Fibroblast of upper back skin (primary cell): Measurements from ENCODE around the gene CNTN5.
"Not testable (repeated sequence)": the region's sequence is repeated elsewhere in the genome, so short reads cannot be mapped to it uniquely, and the experiment has no call there.

Experiments
- DNase-seq: peaks from one replicate; pipeline ENCODE4 v3.0.0-alpha.2; 2013

The CNTN5 gene

DNA sequence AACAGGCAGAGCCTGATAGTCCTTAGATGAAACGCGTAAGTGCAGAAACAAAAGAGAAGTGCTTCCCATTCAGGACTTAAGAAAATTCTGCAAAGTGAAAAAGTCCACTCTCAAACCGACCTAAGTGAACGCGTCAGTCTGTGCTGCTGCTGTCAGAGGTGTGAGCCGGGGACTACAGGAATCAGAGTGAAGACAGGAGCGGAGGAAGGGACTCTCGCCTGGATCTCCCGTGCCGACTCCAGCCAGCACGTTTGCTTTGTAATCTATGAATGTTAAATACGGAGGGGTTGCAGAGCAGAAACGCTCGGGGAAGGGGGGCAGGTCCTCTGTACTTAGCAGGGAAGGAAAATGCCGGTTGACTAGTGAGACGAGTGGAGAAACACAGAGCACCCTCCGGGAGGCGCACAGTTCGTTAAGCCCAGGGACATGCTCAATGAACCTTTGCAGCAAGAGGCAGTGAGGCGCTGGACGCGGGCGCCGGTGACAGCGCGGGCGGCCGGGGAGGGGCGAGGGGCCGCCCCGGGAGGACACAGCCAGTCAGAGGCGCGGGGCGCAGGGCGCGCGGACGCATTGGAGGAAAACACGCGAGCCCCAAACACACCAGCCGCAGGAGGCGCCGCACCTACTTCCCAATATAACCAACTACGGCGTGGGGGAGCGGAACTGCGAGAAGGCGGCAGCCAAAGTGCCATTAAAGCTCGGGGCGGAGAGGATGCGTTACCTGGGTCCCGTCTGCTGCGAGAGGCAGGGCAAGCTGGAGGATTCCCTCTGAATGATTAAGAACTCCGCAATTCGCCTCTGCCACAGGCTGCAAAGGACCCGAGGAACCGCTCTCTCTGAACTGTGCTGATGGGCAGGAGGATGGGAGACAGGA, at the start of gene CNTN5:
CNTN5 (plus strand) TSS at position 598 of the 874 bp plus-strand sequence.
- peak; percentile 19 for DNase-seq

DNA sequence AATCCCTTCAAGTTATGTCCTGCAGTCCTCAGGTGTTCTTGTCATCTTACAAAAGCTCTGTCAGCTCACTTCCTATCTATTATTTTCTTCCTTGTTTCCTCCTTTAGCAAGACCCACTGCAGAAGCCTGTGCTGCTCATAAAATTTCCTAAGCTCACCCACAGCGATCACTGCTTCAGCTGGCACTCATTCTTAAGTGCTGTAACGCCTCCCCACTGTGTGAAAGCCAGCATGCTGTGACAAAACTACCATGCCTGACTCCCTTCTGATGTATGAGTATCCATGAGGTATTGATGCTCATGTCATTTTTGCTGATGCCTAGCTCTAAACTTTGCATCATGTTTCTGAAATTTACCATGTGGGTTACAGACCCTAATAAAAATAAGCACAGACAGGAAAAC, 41.5 kb upstream of the CNTN5 start:
- no peak for DNase-seq

DNA sequence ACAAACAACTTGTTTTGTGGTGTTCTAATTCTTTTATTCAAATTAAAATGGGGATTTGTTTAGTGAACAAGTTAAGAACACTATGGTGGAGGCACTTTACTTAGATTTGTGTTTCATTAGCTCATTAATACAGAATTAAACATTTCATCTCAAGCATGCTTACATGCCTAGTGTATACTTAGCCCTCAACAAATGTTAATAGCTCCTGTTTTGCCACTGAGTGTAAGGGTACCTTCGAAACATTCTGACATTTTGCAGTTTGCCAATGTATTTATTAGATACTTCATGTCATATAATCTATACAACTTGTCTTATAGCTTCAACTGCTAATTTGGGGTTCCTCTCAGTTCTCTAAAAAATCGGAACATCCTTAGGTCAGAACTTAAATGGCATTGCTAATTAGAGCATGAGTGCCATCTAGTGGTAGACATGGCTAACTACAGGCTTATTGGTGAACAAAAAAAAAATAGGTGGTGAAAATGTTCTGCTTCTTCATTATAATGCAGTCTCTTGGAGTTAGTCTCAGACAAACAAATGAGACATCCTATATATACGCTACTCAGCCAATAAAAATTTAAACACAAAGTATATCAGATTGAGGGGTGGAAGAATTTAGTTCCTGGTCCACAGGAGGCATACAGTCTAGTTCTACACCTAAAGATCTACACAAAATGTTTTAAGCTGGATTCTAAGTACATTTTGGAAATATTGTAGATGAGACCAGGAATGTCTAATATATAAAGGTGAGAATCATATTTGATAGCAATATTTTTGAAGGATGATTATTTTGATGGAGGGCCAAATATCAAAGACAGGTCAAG, 4.9 kb upstream of the CNTN5 start:
- DNase-seq = peak; percentile 39

DNA sequence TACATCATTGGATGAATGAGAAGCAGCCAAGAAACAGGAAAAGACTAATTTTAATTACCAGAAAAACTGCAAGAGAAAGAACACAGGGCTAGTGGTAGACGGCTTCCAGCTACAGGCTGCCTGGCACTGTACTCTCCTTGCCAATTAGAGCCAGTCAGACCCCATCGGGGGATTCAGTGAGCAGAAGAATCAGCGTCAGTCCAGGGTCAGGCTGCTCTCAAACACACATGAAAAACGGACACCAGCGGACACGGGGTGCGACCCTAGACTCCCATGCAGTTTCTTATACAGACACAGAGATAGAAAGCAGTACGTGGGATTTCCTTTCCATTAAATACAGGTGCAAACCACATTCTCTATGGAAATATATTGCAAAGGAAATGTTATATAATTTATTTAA, 1.1 kb upstream of the CNTN5 start:
- DNase-seq = no peak

DNA sequence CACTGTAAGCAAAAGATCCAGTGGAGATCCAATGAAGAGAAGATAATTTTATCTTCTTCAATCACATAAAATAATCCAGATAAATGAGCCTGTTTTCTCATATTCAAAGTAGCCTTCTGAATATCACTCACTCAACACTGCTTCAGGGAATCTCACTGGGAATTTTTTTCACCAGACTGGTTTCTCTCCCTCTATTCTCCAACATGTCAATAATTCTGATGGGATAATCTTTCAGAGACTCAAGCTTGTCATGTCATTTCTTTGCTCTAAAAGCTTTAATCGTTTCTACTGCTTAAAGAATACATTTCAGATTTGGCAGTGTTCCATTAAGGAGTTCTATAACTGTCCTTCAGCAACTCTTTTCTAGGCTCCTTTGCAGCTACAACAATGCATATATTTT, 16.3 kb downstream of the CNTN5 start:
- DNase-seq = no peak

DNA sequence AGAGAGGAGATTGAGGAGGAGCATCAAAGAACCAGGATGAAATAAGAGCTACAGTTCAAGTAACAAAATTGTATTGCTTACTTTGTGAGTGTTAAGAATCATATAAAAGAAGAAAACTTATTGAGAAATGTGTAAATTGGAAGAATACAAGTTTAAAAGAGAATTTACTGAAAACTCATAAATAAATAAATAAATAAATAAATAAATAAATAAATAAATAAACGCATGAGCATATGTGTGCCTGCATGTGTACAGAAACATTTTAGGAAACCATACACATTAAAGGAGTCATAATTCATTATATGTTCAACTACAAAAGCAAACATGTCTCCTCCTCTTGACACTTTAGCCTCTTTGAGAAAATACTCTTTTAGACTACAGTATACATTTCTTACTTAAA, 42.6 kb downstream of the CNTN5 start:
- no peak for DNase-seq

DNA sequence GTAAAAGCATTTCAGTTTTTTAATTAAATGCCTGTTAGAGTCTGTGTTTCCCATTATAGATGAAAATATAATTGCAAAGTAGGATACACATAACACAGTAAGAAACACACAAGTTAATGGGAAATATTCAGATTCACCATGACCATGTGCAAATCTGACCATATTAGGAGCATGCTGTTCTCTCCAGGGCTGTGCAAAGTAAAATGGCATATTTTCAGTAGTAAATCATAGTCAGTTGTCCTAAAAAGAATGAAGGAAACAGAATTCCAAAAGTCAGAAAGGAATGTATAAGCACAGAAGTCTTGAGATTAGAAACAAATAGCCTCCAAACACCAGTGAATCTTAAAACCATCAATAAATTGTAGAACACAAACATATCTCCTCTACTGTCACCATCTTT, 44.4 kb downstream of the CNTN5 start:
- DNase-seq = peak; percentile 6

DNA sequence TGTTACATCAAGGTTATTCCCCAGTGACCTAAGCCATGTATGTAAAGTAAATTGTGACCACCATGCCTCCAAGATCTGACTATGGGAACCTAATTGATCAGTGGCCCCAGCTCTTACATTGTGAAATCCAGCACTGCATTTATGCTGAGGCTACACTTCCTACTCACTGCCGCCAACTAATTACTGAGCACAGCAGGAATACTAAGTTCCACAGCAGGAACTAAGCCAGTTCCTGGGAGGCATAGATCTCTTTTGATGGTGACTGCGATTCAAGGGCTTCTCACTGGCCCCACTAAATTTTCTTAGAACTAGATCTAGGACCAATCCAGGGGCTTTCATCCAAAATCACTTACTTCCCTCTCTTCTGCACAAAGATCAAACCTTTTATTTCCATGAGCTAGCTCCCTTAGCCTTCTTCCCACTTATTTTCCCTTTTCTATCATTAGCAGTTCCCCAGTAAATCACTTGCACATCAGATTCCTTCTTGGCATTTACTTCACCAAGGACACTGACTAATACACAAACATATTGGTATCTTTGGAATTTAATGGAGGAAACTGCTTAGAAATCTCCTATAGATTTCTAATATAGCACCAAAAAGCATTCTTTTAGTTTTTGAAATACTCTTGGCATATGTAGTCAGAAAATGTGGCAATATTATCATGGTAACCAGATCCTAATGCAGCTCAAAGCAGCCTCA, 46.0 kb downstream of the CNTN5 start:
- peak; percentile 2 for DNase-seq

DNA sequence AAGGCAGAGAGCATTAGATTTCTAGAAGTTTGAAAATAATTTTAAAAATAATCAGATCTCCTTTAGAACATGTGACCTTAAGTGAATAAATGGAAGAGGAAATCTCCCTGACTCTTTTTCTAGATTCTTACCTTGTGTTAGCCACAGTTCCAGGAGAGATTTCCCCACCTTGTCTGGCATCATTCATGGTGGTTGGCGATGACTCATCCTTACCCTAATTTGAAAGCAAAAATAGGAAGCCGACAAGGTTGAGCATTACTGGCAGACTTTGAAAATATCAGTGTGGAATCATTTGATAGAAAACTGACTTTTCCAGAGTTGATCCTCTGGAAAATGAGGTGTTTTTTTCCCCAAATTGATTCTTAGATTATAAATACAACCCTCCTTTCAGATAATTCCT, 48.1 kb downstream of the CNTN5 start:
- DNase-seq = no peak

DNA sequence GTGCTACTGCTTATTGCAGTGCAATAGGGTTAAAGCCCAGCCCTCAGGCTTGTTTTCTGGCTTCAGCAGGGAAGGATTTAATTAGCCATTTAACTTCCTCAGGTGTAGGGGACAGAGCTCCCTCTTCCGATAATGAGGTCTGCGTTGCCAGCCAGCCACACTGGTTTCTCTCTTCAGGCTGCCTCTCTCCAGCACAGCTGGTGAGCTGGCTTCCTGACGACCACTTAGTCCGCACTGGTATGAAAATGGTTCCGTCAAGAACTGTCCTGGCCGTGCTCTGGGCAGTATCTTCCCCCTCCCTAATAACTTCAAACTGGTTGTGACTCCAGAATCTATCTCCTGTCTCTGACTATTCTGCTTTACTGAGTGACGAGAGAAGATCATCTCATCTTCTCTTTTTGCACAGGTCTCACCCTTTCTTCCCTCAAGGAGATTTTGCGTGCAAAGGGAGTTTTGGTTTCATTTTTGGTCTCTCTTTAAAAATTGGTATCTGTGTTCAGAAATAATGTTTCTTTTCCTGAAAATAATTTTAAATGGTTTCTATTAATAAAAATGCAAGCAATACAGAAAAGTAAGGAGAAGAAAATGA, 49.2 kb downstream of the CNTN5 start:
- DNase-seq = peak; percentile 2

DNA sequence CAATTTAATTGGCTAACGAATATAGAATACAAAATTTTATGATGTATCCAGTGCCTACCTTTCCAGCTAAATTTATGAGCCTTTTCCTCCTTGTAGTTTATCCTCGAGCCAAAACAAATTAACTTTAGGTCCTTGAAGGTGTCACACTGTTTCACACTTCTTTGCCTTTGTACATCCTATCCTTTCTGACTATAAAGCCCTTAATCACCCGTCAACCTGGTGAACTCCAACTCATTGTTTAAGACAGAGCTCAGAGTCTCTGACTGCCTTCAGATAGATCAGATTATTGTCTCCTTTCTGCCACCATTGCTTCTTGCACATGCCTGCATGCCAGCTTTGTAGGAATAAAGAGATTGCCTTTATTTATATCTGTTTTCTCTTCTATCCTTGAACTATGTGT, 58.8 kb downstream of the CNTN5 start:
- DNase-seq = no peak

DNA sequence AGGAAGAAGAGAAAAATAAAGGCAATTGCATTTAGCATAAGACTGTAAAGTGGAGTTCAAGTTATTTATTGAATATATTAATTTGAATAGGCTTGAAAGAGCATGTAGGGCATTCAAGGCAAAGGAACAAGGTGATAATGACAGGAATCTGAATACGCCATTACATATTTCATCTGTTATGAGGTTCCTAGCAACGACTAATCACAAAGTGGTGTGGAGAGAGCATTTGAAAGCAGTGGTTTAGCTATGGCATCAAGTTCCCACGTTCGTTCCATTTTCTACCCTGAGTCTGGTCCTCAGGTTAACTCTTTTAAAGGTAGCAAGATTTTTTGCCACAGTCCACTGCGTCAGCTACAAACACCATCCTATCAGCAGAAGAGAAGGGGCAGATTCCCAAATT, 59.4 kb downstream of the CNTN5 start:
- DNase-seq = no peak

DNA sequence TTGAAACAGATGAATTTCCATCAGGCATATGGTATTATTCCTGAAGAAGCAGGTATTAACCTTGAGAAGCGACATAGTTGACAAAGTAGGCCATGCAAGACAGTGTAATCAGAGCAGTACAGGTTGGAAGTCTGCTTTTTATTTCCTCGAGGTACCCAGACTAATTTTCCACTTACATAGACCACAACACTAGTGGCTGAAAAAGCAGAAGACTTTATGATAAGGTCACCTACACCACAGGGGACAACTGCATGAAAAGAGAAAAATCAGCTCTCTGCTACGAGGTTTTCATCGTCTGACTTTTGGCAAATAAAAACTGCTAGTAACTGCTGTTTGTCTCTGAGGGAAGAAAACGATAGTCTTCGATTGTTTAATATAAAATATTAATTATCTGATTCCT, 77.5 kb downstream of the CNTN5 start:
- no peak for DNase-seq

DNA sequence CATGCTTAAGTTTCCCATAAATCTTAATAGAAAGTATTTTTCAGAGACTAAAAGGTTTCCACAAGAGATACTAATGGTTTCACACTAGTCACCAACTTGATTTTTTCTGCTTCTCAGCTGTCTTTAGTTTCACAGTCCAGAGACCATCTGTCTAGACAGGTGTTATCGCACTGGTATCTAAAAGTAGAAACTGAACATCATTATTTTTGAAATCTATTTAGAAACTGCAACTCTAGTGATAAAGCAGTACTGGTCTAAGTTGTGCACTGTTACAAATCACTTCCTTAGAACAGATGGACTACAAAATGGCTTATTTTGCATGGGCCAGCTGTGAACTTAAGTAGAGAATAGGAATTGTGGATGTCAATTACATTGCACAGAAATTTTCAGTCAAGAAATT, 78.0 kb downstream of the CNTN5 start:
- DNase-seq = no peak

DNA sequence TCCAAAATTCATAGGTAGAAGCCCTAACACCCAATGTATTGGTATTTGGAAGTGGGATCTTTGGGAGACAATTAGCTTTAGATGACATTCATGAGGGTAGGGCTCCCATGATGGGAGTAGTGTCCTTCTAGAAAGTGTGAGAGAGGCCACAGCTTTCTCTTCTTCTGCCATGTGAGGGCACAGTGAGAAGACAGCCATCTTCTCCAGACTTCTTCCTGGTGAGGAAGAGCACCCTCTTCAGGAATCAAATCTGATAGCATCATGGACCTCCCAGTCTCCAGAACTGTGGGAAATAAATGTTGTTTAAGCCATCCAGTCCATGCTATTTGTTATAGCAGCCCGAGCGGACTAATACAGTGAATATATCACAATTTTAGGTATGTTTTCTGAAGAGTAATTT, 96.9 kb downstream of the CNTN5 start:
- DNase-seq = no peak

DNA sequence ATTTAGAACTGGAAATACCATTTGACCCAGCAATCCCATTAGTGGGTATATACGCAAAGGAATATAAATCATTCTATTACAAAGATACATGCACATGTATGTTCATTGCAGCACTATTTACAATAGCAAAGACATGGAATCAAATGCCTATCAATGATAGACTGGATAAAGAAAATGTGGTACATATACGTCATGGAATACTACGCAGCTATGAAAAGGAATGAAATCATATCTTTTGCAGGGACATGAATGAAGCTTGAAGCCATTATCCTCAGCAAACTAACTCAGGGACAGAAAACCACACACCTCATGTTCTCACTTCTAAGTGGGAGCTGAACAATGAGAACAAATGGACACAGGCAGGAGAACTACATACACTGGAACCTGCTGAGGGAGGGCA, 113.1 kb downstream of the CNTN5 start:
- not testable (repeated sequence) for DNase-seq

DNA sequence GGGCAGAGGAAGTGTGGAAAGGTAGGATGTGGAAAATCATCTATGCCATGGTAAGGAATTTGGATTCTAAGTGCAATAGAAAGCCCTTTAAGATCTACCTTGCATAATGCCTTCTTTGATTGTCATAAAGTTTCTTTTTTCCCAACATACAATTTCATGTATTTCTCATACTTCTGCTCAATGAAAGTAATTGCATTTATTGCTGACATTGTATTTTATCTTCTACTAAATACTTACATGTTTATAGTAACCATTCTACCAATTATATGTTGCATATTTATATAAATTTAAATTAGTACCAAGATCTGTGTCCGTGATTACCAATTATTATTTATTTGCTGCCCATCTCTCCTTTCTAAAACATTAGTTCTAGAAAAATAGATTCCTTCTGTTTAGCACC, 114.8 kb downstream of the CNTN5 start:
- DNase-seq = no peak

DNA sequence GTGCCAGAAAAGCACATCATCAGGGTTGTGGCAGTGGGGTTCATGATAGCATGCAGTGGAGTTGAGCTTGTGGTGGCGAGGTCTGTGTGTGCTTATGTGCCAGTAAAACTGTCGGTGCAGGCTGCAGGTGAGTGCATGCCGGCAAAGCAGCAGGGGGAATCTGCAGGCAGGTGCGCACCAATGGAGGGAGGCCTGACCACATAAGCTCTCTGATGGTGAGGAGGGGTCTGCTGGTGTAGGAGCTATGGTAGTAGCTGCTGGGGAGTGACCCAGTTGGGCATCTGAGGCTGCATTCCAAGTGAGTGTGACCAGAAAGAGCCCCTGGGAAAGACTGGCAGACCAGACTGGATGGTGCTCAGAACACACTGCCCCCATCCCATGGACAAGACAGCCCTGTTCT, 121.5 kb downstream of the CNTN5 start:
- DNase-seq = no peak

DNA sequence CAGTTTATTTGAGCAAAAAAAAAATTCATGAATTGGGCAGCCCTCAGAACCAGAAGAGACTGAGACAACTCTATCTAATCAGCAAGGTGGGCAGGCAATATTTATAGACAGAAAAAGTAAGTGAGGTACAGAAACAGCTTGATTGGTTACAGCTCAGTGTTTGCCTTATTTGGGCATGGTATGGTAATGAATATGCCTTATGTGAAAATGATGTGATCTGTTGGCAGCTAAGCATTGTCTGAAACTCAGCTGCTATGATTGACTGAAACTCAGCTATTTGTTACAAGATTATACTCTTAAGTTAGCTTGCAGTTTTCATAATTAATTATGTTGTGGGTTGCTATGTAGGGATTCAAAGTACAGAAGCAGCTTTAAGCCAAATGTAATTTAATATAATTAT, 127.6 kb downstream of the CNTN5 start:
- no peak for DNase-seq

DNA sequence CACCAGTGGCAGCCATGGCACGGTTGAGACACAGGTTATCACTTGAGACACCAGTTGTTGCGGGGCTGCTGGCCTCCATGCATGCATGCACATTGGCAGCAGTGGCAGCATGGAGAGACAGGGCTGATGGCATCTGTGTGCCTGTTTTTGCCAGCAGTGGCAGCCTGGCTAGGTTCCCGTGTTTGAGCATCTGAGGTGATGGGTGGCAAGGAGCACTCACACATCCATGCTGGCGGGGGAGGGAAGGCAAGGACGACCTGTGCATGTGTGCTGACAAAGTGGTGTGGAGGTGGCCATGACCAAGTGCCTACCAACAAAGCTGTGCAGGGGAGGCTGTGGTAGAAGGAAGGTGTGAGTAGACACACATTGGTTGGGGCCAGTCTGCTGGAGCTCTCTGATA, 133.5 kb downstream of the CNTN5 start:
- no peak for DNase-seq

DNA sequence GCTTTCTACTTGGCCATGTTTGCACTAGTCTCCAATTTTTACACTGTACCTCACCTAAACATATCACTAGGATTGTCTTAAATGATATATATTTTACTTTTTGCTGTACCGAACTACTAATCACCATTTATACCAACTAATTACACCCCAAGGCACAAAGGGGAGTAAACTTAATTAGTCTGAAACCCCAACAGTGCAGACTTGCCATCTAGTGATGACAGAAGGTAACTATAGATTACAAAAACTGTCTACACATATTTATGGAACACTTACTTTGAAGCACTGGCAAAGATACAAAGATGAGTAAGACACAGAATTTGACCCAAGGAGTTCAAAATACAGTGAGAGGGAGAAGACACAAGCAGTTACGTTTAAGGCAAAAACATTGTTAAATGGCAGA, 139.7 kb downstream of the CNTN5 start:
- no peak for DNase-seq

DNA sequence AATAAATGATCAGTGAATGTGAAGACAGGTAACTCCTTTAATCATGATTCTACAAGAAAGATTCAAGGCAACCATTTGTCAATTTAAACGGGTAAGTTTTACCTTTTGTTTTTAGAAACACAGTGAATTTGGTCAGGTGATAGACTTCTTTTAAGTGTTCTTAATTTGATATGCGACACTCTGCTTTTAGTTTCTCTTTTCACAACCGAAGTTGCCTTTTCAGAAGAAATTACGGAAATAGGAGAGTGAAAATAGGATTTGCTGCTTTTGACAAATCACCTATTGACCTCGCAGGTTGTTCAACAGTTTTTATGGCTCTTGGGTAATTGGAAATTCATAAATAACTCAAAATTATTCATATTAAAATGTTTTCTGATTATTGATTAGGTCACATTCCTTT, 142.1 kb downstream of the CNTN5 start:
- DNase-seq = no peak

DNA sequence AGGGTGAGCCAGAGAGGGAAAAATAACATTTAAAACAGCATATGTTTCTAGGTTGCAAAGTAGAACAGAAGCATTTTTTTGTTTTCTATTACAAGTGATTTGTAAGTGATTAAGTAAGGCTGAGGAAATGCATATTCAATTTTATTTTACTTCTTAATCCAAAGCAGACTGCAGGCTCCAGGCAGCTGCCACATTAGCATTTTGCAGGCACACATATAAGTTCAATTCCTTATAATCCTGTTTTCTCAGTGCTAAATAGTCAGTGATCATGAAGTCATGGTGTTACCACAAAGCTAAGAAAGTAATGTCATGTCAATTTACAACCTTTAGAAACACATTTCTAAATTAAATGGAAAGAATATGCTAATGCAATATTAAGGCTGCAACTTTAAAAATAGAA, 149.8 kb downstream of the CNTN5 start:
- no peak for DNase-seq
